ENCODE data around the gene DYNC2H1.
"Not testable (repeated sequence)": the region's sequence is repeated elsewhere in the genome, so short reads cannot be mapped to it uniquely, and the experiment has no call there.

DYNC2H1 gene

DNA sequence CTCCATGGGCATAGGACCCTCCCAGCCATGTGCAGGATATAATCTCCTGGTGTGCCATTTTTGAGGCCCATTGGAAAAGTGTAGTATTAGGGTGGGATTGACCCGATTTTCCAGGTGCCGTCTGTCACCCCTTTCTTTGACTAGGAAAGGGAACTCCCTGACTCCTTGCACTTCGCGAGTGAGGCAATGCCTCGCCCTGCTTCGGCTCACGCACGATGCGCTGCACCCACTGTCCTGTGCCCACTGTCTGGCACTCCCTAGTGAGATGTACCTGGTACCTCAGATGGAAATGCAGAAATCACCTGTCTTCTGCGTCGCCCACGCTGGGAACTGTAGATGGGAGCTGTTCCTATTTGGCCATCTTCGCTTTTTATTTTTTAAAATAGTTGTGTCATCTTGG is 32.8 kb downstream of the DYNC2H1 start:
- DNase-seq (ENCODE audit: low spot score) = not testable (repeated sequence)

DNA sequence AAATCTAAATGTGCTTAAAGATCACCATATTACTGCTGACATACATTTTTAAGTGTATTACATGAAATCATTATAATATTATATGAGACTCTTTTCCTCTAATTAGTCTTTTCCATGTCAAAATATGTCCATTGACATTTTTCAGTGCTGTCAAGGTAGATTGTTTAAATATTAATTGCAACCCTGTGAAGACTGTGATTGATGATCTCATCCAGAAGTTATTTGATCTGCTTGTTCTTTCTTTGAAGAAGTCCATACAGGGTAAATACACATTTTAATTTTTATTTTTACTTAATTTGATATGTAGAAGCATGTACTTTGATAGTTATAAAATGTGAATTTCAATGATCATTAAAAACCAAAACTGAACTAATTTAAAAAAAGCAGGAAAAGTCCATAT is 38.4 kb downstream of the DYNC2H1 start:
- no peak for DNase-seq (ENCODE audit: low spot score)

DNA sequence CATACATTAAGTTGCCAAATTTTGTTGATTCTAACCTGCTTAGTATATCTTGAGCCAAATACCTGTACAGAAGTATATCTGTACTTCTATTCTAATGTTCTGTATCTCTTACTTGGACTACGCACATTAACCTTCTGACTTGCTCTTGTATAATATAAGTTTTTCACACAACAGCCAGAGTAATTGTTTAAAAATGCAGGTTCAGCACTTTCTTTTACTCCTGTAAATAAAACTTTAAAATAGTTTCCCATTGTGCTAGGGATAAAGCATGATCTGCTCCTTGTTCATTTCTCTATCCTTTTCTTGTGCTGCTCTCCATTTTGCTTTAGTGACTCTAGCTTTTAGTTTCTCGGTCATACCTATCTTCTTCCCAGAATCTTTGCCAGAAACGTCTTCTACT is 48.3 kb downstream of the DYNC2H1 start:
- DNase-seq (ENCODE audit: low spot score) = no peak

DNA sequence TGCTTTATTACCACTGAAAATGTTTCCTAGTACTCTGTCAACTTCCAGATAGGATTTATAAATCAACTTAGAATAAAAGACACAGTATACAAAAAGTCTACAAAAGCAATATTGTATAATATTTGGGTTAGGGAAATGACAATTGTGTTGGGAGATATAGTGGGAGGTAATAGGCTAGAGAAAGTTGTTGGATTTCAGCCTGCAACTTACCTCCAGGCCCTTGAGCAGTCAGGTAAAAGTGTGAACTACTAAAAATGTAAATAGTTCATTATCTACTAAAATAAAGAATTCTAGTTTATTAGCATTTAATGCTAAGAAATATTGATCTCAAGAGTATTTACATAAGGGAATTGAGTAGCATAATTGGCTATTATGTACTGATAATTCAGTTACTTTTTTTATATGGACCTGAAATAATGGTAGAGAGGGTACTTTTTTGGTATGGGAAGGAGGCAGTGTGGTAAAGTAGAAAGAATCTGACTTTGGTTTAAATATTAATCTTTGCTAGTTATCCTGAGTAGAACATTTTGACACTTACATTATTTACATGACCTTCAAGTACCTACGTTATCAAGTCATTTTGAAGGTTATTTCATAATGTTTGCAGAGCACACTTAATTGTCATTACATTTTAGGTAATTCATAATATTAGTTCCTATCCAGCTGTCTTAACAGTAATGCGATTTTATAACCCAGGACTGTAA is 55.0 kb downstream of the DYNC2H1 start:
- no peak for DNase-seq (ENCODE audit: low spot score)

DNA sequence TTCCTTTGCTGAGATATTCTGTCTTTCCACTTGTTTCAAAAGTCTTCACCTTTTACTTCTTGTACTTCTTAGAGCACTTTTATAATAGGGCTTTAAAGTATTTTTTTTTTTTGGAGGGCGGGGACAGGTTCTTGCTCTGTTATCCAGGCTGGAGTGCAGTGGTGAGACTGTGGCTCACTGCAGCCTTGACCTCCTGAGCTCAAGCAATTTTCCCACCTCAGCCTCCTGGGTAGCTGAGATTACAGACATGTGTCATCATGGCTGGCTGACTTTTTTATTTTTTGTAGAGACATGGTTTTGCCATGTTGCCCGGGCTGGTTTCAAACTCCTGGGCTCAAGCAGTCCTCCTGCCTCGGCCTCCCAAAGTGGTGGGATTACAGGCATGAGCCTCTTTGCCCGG is 57.9 kb downstream of the DYNC2H1 start:
- no peak for DNase-seq (ENCODE audit: low spot score)

DNA sequence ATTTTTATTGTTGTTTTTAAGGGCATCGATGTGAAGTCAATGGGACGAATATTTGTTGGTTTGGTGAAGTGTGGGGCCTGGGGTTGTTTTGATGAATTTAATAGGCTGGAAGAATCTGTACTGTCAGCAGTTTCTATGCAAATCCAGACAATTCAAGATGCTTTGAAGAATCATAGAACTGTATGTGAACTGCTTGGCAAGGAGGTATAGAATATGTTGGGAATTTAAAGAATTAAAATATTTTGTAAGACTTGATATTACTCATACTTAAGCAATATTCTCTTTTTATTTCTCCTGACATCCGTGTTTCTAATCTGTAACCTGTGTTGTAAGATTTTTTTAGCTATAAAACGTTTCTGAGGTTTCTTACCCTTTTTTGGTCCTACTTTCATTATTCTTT is 61.6 kb downstream of the DYNC2H1 start:
- no peak for DNase-seq (ENCODE audit: low spot score)

DNA sequence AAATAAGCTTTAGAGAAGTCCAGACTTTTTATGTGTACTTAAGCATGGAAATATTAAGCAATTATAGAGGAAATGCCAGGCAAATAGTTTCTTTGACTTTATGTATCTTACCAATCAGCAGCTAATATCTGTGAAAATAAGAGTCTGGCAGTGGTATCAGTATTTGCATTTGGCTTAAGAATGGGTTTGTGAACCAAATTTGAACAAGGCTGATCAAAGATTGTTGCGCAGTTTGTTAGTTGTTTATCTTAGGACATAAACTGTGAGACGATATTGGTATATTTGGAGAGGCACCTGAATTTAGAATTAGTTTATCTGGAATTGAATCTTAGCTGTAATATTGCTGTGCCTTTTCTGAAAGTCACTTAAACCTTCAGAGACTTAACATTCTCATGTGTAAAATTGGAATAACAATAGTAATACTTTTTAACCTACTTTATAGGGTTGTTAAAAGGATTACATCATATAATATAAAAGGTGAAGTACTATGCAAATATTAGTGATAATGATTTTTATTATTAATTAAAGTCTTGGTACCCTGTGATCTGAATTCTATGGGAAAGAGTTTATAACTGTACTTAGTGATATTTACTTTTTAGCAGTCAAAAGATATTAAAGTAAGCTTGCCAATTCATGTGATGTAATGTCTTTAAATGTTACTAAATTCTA is 66.4 kb downstream of the DYNC2H1 start:
- DNase-seq (ENCODE audit: low spot score) = no peak

DNA sequence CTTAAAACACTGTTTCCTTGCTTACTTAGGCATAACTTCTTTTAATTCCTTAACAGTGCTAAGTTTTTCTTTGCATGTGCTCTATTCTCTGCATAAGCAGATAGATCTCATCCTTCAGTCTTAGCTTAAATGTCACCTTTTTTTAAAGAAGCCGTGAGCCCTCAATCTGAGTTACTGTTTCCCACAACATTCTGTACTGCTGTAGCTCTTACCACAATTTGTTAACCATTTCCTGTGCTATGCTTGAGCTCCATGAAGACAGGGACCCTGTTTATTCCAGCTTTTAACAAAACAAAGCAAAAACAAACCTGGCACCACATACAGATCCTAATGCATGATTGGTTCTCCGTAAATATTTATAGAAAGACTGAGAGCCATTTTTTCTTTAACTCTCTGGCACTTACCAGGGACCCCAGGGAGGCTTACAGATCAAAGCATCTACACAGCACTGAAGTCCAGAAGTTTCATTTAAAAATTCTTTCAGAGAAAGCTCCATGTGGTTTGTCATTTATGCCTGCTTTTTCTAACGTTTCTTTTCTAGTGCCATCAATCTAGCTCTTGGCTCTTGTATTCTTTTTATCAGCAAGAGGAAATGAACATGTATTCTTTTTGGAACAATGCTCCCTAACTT is 74.9 kb downstream of the DYNC2H1 start:
- DNase-seq (ENCODE audit: low spot score) = no peak

DNA sequence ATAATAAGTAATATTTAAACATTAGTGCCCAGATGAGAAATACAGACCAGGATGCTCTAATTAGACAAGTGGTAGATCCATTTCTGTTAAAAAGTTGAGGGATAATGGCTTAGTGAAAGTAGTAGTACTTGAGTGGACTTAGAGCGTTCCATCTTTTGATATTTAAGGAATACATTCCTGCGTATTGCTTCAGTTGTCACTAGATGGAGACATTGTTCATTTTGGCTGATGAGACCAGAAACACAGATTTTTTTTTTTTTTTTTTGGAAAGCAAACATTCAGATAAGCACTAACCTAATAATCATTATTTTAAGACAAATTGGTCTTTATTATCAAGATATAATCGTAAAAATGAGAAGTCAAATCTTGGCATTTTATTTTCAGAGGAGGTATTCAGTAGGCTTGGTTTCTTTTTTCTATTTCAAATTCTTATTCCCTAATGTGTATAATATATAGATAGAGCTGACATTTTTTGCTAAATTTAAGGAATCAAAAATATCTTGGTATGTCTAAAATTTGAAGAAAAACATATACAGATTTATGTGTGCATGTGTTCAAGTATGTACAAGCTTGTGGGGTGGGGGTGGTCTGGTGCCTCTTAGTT is 92.9 kb downstream of the DYNC2H1 start:
- peak; percentile 45 for DNase-seq (ENCODE audit: low spot score)

DNA sequence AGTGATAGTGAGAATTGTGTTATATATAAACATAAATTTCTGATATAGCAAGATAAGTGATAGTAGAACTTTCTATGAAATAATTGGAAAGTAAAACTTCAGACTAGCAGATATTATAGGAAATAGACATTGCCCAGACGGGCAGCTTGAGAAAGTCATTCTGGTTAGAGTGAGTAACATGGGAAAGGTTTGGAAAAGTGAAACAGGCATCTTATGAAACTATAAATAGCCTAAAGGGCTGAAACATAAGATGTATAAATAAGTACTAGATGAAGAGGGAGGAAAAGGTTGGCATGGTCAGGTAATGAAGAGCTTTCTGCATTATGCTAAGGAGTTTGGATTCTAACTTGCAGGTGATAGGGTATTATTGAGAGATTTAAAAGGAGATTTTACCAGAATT is 101.3 kb downstream of the DYNC2H1 start:
- no peak for DNase-seq (ENCODE audit: low spot score)

DNA sequence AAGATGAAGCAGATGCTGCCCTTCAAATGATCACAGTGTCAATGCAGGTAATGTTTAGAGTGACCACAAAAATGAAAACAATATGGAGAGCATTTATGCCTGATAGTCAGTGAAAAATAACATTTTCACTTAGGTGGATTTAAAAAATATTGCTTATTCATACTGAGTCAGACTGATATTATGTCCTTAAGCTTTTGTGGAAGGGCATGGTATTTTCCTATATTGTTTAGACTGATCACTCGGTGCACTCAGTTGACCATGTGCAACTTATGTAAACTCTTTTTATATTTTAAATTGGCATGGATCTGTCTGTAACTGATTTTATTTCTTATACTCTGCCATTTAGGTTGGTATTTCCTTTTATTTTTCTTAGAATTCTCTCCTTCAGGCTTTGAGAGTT is 106.6 kb downstream of the DYNC2H1 start:
- no peak for DNase-seq (ENCODE audit: low spot score)

DNA sequence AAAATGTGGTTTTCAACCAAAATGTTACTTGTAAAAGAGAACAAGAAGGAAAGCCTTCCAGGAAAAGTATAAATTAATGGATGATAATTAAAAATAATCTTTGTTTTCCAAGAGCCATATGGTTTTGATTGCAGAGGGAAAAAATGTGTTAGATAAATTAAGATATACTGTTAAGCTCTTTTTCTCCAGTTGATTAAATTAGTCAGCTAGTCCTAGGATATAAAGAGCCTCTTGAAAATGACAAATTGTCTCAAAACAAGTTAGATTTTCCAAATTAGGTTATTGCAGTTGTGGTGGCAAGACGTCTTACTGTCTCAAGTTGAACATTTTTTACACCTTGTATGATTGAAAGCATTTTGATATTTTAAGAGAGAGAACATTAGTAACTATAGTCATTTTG is 110.9 kb downstream of the DYNC2H1 start:
- DNase-seq (ENCODE audit: low spot score) = no peak

DNA sequence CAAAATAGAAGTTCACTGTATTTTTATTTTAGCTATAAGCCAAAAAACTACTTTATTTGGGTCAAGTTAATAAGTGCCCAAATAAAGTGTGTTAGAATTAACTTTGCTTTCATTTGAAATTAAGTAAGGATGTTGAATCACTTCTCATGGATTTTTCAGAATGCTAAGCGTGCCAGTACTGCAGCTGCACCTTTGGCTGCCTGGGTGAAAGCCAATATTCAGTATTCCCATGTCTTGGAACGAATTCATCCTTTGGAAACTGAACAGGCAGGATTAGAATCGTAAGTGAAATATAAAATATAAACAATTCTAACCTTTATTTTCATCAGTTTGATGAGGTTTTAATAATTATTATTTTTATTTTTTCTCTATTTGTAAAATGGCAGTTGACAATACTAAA is 113.6 kb downstream of the DYNC2H1 start:
- DNase-seq (ENCODE audit: low spot score) = no peak

DNA sequence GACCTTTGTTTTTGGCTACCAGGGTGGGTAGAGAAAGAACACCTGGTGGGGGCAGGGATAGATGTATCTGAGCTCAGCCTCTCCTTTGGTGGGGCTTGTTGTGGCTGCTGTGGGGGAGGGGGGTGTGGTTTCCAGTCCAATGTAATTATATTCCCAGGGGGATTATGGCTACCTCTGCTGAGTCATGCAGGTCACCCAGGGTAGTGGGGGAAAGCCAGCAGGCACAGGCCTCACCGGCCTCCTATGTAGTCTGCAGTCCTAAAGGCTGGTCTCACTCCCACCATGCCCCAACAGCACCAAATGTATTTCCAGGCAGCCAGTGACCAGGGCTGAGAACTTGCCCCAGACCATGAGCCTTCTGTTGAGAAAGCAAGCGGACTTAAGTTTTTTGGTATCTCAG is 119.6 kb downstream of the DYNC2H1 start:
- DNase-seq (ENCODE audit: low spot score) = no peak

DNA sequence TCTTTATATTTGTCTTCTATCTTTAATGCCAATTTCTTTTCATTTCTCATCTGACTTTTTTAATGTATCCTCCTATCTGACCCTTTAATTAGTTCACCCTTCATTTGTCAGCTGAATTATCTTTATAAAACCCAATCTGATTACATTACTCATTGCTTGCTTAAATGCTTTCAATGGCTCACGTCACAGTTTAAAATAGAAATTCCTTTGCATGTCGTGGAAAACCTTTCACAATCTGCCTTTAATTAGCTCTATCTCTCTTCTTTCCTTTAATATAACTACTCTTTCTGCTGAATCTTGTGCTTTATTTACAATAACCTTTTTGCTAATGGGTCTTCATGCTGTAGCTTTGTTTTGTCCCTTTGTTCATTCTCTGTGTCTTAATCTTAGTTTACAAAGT is 125.7 kb downstream of the DYNC2H1 start:
- DNase-seq (ENCODE audit: low spot score) = no peak

DNA sequence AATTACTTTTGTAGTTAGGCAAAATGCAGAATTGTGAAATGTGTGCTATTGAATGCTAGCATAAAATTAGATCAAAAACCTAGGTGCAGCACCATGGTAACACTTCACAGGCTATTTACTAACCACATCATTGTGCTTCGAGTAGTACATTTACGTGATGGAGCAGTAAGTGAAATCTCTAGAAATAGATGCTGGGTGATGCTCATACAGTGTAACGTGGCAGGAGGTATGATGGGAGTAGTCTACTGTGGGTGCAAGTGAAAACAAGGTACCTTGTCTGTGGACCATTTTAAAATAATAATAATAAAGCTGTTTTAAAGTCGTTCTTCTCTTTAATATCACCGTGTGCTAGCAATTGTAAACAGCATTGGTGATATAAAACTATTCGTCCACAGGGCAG is 132.3 kb downstream of the DYNC2H1 start:
- DNase-seq (ENCODE audit: low spot score) = no peak

DNA sequence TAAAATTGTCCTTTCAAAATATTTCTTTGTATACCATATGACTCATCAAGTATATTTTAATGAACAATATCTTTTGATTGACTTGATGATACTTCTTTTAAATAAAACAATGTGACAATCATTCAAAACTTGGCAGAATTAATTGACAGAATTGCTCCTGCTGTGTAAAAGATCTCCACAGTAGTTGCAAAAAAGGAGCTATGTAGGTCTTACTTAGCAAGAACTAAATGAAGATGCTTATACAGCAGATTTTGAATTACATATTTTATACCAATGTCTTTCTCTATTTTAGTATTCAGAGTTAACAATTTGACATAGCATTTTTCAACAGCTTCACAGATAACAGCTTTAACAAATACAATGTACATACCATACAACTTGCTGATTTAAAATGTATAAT is 144.9 kb downstream of the DYNC2H1 start:
- no peak for DNase-seq (ENCODE audit: low spot score)

DNA sequence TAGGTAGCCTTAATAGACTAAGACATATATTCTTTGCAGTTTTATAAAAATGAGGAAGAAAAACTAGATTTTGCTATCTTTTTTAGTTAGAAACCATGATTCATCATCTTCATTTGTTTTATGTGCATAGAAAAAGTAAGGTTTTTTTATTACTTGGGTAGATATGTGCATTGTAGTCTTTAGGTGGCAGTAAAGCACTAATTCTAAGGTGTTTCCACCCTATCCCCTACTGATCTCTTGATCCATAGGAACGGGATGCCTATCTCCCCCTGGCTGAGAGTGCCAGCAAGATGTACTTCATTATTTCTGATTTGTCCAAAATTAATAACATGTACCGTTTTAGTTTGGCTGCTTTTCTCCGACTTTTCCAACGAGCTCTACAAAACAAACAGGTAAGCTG is 148.1 kb downstream of the DYNC2H1 start:
- peak; percentile 56 for DNase-seq (ENCODE audit: low spot score)

DNA sequence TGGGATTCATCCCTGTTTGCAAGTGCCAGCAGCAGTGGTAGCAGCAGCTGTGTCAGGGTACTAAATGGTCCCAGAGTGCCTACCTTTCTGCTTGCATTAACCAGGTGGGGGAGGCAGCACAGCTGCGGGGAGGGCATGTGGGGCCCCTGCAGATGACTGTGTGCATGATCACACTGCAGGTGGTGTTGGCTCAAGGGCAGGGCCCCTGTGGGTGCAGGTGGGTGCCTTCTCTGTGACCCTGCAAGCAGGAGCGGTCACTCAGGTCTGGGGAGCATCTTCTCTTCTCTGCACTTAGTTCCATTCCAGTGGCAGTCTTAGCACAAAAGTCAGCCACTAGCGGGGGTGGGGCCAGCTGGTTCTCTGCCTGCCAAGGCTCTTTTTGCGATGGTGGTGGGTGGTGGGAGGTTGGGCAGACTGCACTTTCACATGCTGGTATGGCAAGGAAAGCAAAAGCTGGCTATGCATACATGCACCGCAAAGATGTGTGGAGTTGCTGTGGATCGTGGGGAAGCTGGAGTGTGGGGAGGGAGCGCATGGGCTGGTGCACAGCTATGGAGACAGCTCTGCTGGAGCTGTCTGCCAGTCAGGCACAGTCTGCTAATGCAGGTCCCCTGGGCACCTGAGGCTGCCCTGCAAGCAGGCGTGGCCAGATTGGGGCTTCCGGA is 157.1 kb downstream of the DYNC2H1 start:
- no peak for DNase-seq (ENCODE audit: low spot score)

DNA sequence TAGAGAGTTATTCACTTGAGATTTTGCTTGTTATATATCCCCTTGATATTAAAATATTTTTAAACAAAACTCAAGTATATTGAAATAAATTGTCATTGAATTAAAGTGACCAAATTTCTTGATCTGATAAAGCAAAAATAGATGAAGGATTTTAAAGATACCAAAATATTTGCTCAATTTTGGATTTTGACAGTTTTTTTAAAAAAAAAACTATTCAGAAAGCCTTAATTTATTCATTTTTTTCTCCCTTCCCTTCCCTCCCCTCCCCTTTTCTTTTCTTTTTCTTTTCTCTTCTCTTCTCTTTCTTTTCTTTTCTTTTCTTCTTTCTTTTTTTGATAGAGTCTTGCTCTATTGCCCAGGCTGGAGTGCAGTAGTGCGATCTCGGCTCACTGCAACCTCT is 163.7 kb downstream of the DYNC2H1 start:
- no peak for DNase-seq (ENCODE audit: low spot score)

DNA sequence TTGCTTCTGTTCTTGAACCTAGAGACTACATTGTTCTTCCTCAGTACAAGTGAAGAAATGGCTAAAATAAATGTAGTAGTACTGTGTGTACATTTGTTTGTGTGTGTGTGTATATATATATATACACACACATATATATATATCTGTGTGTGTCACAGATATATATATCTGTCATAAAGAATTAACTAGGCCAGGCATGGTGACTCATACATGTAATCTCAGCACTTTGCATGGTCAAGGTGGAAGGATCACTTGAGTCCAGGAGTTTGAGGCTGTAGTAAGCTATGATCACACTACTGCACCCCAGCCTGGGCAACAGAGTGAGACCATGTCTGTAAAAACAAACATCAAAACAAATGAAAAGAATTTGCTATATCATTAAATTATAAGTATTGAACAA is 164.8 kb downstream of the DYNC2H1 start:
- DNase-seq (ENCODE audit: low spot score) = no peak

DNA sequence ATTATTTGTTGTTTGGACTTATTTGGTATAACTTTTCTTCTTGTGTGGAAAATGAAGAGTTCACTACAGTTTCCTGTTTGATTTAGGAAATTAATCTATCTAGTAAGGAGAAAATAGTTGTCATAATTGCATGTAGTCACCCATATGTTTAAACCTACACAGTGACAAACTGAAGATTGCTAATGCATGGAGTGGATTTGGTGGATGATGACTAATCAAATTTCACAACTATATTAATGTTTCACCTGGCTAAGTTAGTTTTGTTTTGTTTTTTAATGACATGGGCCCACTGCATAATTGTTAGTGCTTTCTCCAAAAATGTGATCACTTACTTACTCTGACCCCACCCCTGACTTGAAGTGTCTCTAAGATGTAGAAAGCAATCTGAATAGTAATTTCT is 170.6 kb downstream of the DYNC2H1 start:
- peak; percentile 7 for DNase-seq (ENCODE audit: low spot score)

DNA sequence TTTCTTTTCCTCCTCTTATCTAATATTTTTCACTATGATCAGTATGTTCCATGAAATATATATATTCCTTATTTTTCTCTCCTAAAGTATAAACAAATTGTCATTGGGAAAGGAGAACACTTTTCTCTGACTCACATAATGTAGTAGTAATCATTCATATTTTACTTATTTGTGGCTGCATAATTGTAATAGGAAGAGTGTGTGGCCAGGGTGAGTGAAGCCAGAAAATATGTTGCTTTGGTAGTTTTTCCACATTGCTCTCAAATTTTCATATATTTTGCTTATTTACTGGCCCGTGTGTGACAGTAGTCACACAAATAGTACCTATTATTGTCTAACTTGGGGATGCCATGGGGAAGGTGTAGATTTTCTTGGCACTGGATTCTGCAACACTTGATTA is 172.1 kb downstream of the DYNC2H1 start:
- no peak for DNase-seq (ENCODE audit: low spot score)
